H9 (cell line): ENCODE data around the gene GUCY1A1. TPM values are rescaled to one million over a fixed set of nuclear protein-coding genes. Genes with fewer than 3 reads are reported as not detected.

ENCODE experiments used
- DNase-seq: peaks from one replicate; pipeline ENCODE4 v3.0.0-alpha.2; 2017
- H2AFZ ChIP-seq: one replicate; pipeline ENCODE4 v1.6.1; 2013; ENCODE audit warnings: mild to moderate bottlenecking, low read length, control low read depth, moderate library complexity
- H2AK5ac ChIP-seq: 2 replicates; pipeline ENCODE4 v1.6.1; 2013; ENCODE audit warnings: low read length, control low read depth, mixed read lengths; ENCODE audit not compliant: insufficient read length
- H2BK120ac ChIP-seq: one replicate; pipeline ENCODE4 v1.6.1; 2013; ENCODE audit warnings: low read depth, mild to moderate bottlenecking, low read length, control low read depth, inconsistent platforms; ENCODE audit not compliant: poor library complexity, severe bottlenecking
- H2BK12ac ChIP-seq: 2 replicates; pipeline ENCODE4 v1.6.1; 2013; ENCODE audit warnings: low read length, control low read depth, mixed read lengths, low read depth; ENCODE audit not compliant: insufficient read length
- H2BK15ac ChIP-seq: 2 replicates; pipeline ENCODE4 v1.6.1; 2013; ENCODE audit warnings: low read depth, low read length, control low read depth
- H2BK20ac ChIP-seq: one replicate; pipeline ENCODE4 v1.6.1; 2013; ENCODE audit warnings: low read depth, mild to moderate bottlenecking, low read length, control low read depth, inconsistent platforms; ENCODE audit not compliant: poor library complexity, severe bottlenecking
- H2BK5ac ChIP-seq: 2 replicates; pipeline ENCODE4 v1.6.1; 2013; ENCODE audit warnings: low read length, control low read depth, mixed read lengths; ENCODE audit not compliant: insufficient read length
- H3K14ac ChIP-seq: 2 replicates; pipeline ENCODE4 v1.6.1; 2013; ENCODE audit warnings: low read length, control low read depth; ENCODE audit not compliant: insufficient read depth
- H3K18ac ChIP-seq: 2 replicates; pipeline ENCODE4 v1.6.1; 2013; ENCODE audit warnings: low read depth, mild to moderate bottlenecking, mixed read lengths, low read length, control low read depth; ENCODE audit not compliant: insufficient read length
- H3K23ac ChIP-seq: 2 replicates; pipeline ENCODE4 v1.6.1; 2013; ENCODE audit warnings: low read length, control low read depth, mixed read lengths, low read depth; ENCODE audit not compliant: insufficient read length
- H3K23me2 ChIP-seq: 2 replicates; pipeline ENCODE4 v1.6.1; 2013; ENCODE audit warnings: low read depth, mild to moderate bottlenecking, mixed read lengths, low read length, control low read depth; ENCODE audit not compliant: insufficient read length, poor library complexity, severe bottlenecking
- H3K27ac ChIP-seq: 2 replicates; pipeline ENCODE4 v1.5.1; 2013; ENCODE audit warnings: low read length, control low read depth, mixed read lengths, low read depth; ENCODE audit not compliant: insufficient read length
- H3K27me3 ChIP-seq: 2 replicates; pipeline ENCODE4 v1.6.1; 2013; ENCODE audit warnings: low read length, control low read depth, inconsistent platforms; ENCODE audit not compliant: insufficient read depth
- H3K4ac ChIP-seq: 2 replicates; pipeline ENCODE4 v1.6.1; 2013; ENCODE audit warnings: low read depth, mild to moderate bottlenecking, control low read depth, inconsistent platforms, low read length, moderate library complexity
- H3K4me1 ChIP-seq: 2 replicates; pipeline ENCODE4 v1.6.1; 2013; ENCODE audit warnings: low read length, control low read depth, inconsistent platforms; ENCODE audit not compliant: insufficient read depth
- H3K4me2 ChIP-seq: 2 replicates; pipeline ENCODE4 v1.6.1; 2013; ENCODE audit warnings: low read length, control low read depth, mixed read lengths; ENCODE audit not compliant: insufficient read length, insufficient read depth
- H3K56ac ChIP-seq: 2 replicates; pipeline ENCODE4 v1.6.1; 2013; ENCODE audit warnings: low read depth, mild to moderate bottlenecking, mixed read lengths, low read length, control low read depth; ENCODE audit not compliant: insufficient read length
- H3K79me1 ChIP-seq: 2 replicates; pipeline ENCODE4 v1.6.1; 2013; ENCODE audit warnings: low read depth, mild to moderate bottlenecking, moderate library complexity, low read length, control low read depth, inconsistent platforms; ENCODE audit not compliant: insufficient read depth, poor library complexity, severe bottlenecking
- H3K79me2 ChIP-seq: 2 replicates; pipeline ENCODE4 v1.6.1; 2013; ENCODE audit warnings: low read length, control low read depth, inconsistent platforms; ENCODE audit not compliant: insufficient read depth
- H3K9ac ChIP-seq: 2 replicates; pipeline ENCODE4 v1.6.1; 2013; ENCODE audit warnings: low read length, control low read depth, mixed read lengths; ENCODE audit not compliant: insufficient read length; ENCODE audit errors: extremely low read depth
- H3K9me3 ChIP-seq: one replicate; pipeline ENCODE4 v1.6.1; 2013; ENCODE audit warnings: low read depth, low read length, inconsistent platforms; ENCODE audit not compliant: control insufficient read depth
- H3T11ph ChIP-seq: one replicate; pipeline ENCODE4 v1.6.1; 2013; ENCODE audit warnings: mild to moderate bottlenecking, low read length, control low read depth, inconsistent platforms
- H4K20me1 ChIP-seq: one replicate; pipeline ENCODE4 v1.6.1; 2013; ENCODE audit not compliant: control insufficient read depth, insufficient read length, insufficient read depth
- H4K5ac ChIP-seq: 2 replicates; pipeline ENCODE4 v1.6.1; 2013; ENCODE audit warnings: low read depth, mild to moderate bottlenecking, mixed read lengths, low read length, control low read depth; ENCODE audit not compliant: insufficient read length
- H4K8ac ChIP-seq: replicated peaks from 2 replicates; pipeline ENCODE4 v1.6.1; 2013; ENCODE audit warnings: low read length, control low read depth, mixed read lengths, low read depth; ENCODE audit not compliant: insufficient read length
- H4K91ac ChIP-seq: 2 replicates; pipeline ENCODE4 v1.6.1; 2013; ENCODE audit warnings: low read depth, mild to moderate bottlenecking, moderate library complexity, mixed read lengths, low read length, control low read depth; ENCODE audit not compliant: insufficient read length
- H3K27ac Mint-ChIP-seq, 3 experiments: 2 replicates in 2 of 3; 3 replicates in 1 of 3; pipeline ENCODE4 v1.8.0; 2020 to 2021; ENCODE audit warnings: mixed read lengths in 3 of 3, mild to moderate bottlenecking in 1 of 3, moderate library complexity in 1 of 3
- H3K27me3 Mint-ChIP-seq: 2 replicates; pipeline ENCODE4 v1.8.0; 2021; ENCODE audit warnings: low read depth, mild to moderate bottlenecking, moderate library complexity, mixed read lengths
- H3K36me3 Mint-ChIP-seq, 3 experiments: 2 replicates in 2 of 3; 3 replicates in 1 of 3; pipeline ENCODE4 v1.8.0; 2020 to 2021; ENCODE audit warnings: low read depth in 3 of 3, mixed read lengths in 3 of 3; ENCODE audit not compliant: insufficient read depth in 1 of 3
- H3K4me1 Mint-ChIP-seq, 2 experiments: 2 replicates each; pipeline ENCODE4 v1.8.0; 2020; ENCODE audit warnings: mixed read lengths in 2 of 2
- H3K4me3 Mint-ChIP-seq, 2 experiments: 2 replicates in 1 of 2; 3 replicates in 1 of 2; pipeline ENCODE4 v1.8.0; 2020 to 2021; ENCODE audit warnings: mild to moderate bottlenecking in 2 of 2, mixed read lengths in 2 of 2, moderate library complexity in 1 of 2
- H3K9me3 Mint-ChIP-seq, 2 experiments: 2 replicates in 1 of 2; 3 replicates in 1 of 2; pipeline ENCODE4 v1.8.0; 2020; ENCODE audit warnings: mild to moderate bottlenecking in 2 of 2, mixed read lengths in 2 of 2, moderate library complexity in 1 of 2
- WGBS: extraction: QIAGEN DNeasy Blood & Tissue Kit; methylation state at CpG from one replicate; pipeline ENCODE4 v1.1.7; 2013; ENCODE audit warnings: missing lambda C conversion rate, low lambda C conversion rate, mixed read lengths; ENCODE audit not compliant: insufficient read length; ENCODE audit errors: extremely low coverage; 5-methylcytosine and 5-hydroxymethylcytosine counted together
- total RNA-seq: library from RNA; stranded (reverse); gene quantifications from 2 replicates; pipeline ENCODE4 v1.2.1, GENCODE V29; 2021
- TF ChIP-seq, protein P1 (sequence below): fragments of 200-600 bp; sonication (generic); conservative IDR thresholded peaks from 3 replicates; pipeline ENCODE4 v1.8.0; 2021; ENCODE audit warnings: antibody characterized with exemption, mild to moderate bottlenecking

GUCY1A1 gene
- total RNA-seq, 1 experiment from 2014 or later = not detected

DNA sequence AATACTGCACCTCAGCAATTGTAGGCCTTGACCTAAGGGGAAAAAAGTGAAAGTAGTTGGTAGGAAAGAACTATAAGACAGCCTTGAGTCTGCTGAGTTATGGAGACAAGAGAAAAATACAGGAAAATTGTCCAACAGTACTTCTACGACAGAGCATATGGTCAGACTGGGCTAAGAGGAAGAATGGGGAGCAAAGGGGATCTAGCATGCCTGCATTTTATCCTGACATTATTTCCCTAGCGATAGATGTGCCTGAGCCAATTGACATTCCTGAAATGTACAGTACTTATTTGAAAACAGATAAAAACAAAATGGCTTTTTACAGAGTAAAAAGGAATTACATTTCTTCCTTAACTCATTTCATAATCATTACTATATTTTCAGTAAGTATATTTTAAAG is 22.2 kb downstream of the GUCY1A1 start:
- Histone ChIP-seq H3K79me1 (no peaks in the 10 kb centered on the region), H3K9me3 (no peaks in the 10 kb centered on the region), H2BK12ac (no peak overlapping the region), H3K23me2 (no peaks in the 10 kb centered on the region), H3K4ac (no peak overlapping the region), H4K91ac (no peak overlapping the region), H3K27me3 (no peaks in the 10 kb centered on the region), H3K23ac (no peak overlapping the region), H3T11ph (no peak overlapping the region), H3K27ac (no peak overlapping the region), H3K14ac (no peak overlapping the region), H3K18ac (no peak overlapping the region), H3K4me2 (no peak overlapping the region), H2BK20ac (no peak overlapping the region), H2AFZ (no peak overlapping the region), H3K9ac (no peak overlapping the region), H2BK15ac (no peak overlapping the region), H2AK5ac (no peak overlapping the region), H4K8ac (no peak overlapping the region), H3K79me2 (no peaks in the 10 kb centered on the region), H2BK120ac (no peak overlapping the region), H3K56ac (no peak overlapping the region), H4K5ac (no peak overlapping the region), H4K20me1 (no peaks in the 10 kb centered on the region), H3K4me1 (no peaks in the 10 kb centered on the region), H2BK5ac (no peak overlapping the region)
- Mint-ChIP-seq H3K4me3 (no peak overlapping the region), H3K9me3 (no peaks in the 10 kb centered on the region), H3K4me1 (no peaks in the 10 kb centered on the region), H3K36me3 (no peaks in the 10 kb centered on the region), H3K27ac (no peak overlapping the region), H3K27me3 (peaks cover 2% of the 10 kb centered on the region; the same call in 1 of the 2 replicates)
- no CpG with 5 or more reads among the region's 2 CpGs for WGBS
- no peak for DNase-seq
- TF ChIP-seq, protein P1, sequence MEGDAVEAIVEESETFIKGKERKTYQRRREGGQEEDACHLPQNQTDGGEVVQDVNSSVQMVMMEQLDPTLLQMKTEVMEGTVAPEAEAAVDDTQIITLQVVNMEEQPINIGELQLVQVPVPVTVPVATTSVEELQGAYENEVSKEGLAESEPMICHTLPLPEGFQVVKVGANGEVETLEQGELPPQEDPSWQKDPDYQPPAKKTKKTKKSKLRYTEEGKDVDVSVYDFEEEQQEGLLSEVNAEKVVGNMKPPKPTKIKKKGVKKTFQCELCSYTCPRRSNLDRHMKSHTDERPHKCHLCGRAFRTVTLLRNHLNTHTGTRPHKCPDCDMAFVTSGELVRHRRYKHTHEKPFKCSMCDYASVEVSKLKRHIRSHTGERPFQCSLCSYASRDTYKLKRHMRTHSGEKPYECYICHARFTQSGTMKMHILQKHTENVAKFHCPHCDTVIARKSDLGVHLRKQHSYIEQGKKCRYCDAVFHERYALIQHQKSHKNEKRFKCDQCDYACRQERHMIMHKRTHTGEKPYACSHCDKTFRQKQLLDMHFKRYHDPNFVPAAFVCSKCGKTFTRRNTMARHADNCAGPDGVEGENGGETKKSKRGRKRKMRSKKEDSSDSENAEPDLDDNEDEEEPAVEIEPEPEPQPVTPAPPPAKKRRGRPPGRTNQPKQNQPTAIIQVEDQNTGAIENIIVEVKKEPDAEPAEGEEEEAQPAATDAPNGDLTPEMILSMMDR = no peak
